ENCODE measurements around the gene SLC11A2. TPM values are rescaled to one million over a fixed set of nuclear protein-coding genes. Genes with fewer than 3 reads are reported as not detected.

SLC11A2 gene
- total and polyA plus RNA-seq, 2 experiments from 2014 or later, result 30.5 to 41.3 TPM

DNA sequence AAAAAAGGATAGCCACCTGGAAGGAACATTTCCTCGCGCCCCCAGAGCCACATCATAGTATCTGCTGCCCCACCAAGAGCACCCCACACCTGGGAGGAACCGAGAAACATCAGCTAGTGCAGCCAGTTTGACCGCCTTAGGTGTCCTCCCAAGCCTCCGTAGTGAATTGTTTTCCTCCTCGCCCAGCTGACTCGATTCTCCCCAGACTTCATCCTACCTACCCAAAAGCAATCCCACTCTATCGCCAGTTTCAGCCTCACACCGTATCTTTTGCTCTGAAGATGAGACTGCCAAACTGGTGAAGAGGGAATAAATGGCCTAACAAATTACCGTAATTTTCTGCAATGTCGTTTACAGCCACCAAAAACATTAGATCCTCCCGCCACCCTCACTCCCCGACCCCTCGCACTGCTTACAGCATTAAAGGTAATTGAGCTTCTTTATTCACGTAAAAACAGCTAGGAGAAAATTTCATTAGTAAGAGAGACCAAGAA is 1.2 kb upstream of the SLC11A2 start:
- TF ChIP-seq, protein P1, sequence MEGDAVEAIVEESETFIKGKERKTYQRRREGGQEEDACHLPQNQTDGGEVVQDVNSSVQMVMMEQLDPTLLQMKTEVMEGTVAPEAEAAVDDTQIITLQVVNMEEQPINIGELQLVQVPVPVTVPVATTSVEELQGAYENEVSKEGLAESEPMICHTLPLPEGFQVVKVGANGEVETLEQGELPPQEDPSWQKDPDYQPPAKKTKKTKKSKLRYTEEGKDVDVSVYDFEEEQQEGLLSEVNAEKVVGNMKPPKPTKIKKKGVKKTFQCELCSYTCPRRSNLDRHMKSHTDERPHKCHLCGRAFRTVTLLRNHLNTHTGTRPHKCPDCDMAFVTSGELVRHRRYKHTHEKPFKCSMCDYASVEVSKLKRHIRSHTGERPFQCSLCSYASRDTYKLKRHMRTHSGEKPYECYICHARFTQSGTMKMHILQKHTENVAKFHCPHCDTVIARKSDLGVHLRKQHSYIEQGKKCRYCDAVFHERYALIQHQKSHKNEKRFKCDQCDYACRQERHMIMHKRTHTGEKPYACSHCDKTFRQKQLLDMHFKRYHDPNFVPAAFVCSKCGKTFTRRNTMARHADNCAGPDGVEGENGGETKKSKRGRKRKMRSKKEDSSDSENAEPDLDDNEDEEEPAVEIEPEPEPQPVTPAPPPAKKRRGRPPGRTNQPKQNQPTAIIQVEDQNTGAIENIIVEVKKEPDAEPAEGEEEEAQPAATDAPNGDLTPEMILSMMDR (IDR thresholded peaks at IDR 0.05; ENCODE audit: low read depth, low read length), result no peak
- DNase-seq (ENCODE audit: low read depth in 1 of 2, low spot score in 1 of 2), result no peak
- Histone ChIP-seq H3K4me3 (no peak overlapping the region), H3K27ac (no peak overlapping the region), H3K27me3 (no peaks in the 10 kb centered on the region), H3K9me3 (ENCODE audit: low read depth) (no peaks in the 10 kb centered on the region), H3K4me1 (ENCODE audit: low read depth) (peaks cover 19% of the 10 kb centered on the region), H3K36me3 (no peaks in the 10 kb centered on the region)

- no peaks in the 10 kb centered on the region for H3K9me3 ChIP-seq (ENCODE audit: low read depth)
- no peak for DNase-seq (ENCODE audit: low read depth in 1 of 2, low spot score in 1 of 2)
- H3K4me1 ChIP-seq (ENCODE audit: low read depth), result peaks cover 27% of the 10 kb centered on the region
- TF ChIP-seq, protein P1 (IDR thresholded peaks at IDR 0.05; ENCODE audit: low read depth, low read length), result no peak
- H3K27me3 ChIP-seq, result no peaks in the 10 kb centered on the region
- H3K4me3 ChIP-seq, result peak overlapping the region; percentile 69
- no peaks in the 10 kb centered on the region for H3K36me3 ChIP-seq
- H3K27ac ChIP-seq, result peak overlapping the region; percentile 91
These were observed 797 bp downstream of the SLC11A2 start for GRCh38 chr12:51025338-51025835.

GRCh38 chr12:51023625-51024382 is 2.4 kb downstream of the SLC11A2 start:
- H3K4me3 ChIP-seq, result no peak overlapping the region
- TF ChIP-seq, protein P1 (IDR thresholded peaks at IDR 0.05; ENCODE audit: low read depth, low read length), result no peak
- no peaks in the 10 kb centered on the region for H3K36me3 ChIP-seq
- no peaks in the 10 kb centered on the region for H3K9me3 ChIP-seq (ENCODE audit: low read depth)
- peaks cover 27% of the 10 kb centered on the region for H3K4me1 ChIP-seq (ENCODE audit: low read depth)
- peak overlapping the region; percentile 91 for H3K27ac ChIP-seq
- no peaks in the 10 kb centered on the region for H3K27me3 ChIP-seq
- DNase-seq (ENCODE audit: low read depth in 1 of 2, low spot score in 1 of 2), result peak in 1 of 2 donors; percentile 25

DNA sequence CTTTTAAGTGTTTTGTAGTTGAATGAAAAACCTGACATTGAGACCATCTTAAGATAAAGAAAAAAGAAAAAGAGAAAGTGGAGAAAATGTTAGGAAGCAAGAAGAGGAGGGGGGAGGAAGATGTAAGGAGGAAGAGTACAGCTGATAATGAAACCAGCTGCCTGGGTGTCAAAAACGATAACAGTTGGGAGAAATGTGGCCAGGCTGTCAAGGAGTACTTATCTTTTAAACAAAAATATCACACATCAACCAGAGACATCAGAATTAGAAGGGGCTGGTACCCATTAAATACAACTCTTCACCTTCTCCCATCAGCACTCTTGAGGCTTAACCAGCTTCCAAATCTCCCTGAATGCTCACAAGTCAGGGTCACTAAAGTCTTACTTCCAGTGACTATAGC is 4.5 kb downstream of the SLC11A2 start:
- TF ChIP-seq, protein P1 (IDR thresholded peaks at IDR 0.05; ENCODE audit: low read depth, low read length), result no peak
- no peak for DNase-seq (ENCODE audit: low read depth in 1 of 2, low spot score in 1 of 2)
- Histone ChIP-seq H3K9me3 (ENCODE audit: low read depth) (no peaks in the 10 kb centered on the region), H3K27ac (no peak overlapping the region), H3K4me3 (no peak overlapping the region), H3K36me3 (no peaks in the 10 kb centered on the region), H3K27me3 (no peaks in the 10 kb centered on the region), H3K4me1 (ENCODE audit: low read depth) (peaks cover 21% of the 10 kb centered on the region)

DNA sequence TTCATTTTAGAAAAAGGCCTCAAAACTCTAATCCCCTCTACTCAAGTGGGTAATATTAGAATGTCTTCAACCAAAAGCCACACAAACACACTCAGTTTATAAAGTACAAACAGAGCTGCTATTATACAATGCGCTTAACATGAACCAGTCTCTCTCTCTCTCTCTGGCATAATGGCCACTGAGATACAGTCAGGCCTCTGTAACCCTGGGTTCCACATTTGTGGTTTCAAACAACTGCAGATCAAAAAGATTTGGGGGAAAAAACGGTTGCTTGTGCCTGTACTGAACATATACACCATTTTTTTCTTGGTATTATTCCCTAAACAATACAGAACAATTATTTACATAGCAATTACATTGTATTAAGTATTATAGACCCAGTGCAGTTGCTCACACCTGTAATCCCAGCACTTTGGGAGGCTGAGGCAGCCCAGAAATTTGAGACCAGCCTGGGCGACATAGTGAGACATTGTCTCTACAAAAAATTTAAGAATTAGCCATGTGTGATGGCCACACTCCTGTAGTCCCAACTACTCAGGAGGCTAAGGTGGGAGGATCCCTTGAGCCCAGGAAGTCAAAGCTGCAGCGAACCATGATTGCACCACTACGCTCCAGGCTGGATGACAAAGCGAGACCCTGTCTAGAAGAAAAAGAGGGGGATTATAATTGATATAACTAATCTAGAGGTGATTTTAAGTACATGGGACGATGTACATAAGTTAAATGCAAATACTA is 5.6 kb downstream of the SLC11A2 start:
- Histone ChIP-seq H3K36me3 (no peaks in the 10 kb centered on the region), H3K27ac (no peak overlapping the region), H3K27me3 (no peaks in the 10 kb centered on the region), H3K4me1 (ENCODE audit: low read depth) (peaks cover 21% of the 10 kb centered on the region), H3K9me3 (ENCODE audit: low read depth) (no peaks in the 10 kb centered on the region), H3K4me3 (no peak overlapping the region)
- TF ChIP-seq, protein P1 (IDR thresholded peaks at IDR 0.05; ENCODE audit: low read depth, low read length), result no peak
- DNase-seq (ENCODE audit: low read depth in 1 of 2, low spot score in 1 of 2), result no peak

All from cardiac muscle cell (in vitro differentiated cells and primary cell).